Fibroblast of gingiva (primary cell): ENCODE measurements around the gene POU3F1.

Source experiments
- DNase-seq: peaks from one replicate; pipeline ENCODE4 v3.0.0-alpha.2; 2011; ENCODE audit warnings: low read depth

The POU3F1 gene

DNA sequence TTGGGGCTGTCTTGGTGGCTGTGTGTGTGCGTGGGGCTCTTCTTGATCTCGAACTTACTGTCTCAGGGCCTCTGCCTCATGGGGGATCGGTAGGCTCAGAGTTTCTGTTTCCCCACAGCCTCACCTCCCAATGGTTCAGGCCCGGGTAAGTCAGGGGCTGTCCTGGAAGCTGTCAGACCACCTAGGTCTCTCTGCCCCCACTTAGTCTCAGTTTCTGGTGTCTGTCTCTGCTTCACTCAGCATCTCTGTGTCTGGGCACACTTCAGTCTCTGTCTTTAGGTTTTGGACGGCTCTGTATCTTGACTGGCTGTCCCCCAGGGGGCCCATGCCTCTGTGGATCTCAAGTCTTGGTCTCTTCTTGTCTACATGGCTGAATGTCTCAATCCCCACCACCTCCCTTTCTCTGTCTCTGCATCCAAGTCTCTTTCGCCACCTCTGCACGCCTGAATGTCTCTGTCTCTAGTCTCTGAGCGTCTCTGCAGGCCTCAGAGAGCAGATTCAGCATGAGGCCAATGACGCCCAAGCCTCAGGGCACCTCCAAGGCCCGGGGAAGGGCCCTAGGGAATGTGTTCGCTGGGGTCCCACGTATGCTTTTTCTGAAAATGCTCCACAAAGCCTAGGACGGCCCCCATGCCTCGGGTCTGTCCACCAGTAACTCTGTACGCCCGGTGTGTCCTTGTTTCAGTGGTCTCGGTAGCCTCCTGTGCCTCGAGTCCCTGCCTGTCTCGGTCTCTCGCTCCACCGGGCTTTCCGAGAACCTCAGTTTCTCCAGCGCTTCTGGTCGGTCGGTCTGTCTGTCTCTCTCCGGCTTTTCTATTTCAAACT is 42.1 kb downstream of the POU3F1 start:
- DNase-seq, result no peak

DNA sequence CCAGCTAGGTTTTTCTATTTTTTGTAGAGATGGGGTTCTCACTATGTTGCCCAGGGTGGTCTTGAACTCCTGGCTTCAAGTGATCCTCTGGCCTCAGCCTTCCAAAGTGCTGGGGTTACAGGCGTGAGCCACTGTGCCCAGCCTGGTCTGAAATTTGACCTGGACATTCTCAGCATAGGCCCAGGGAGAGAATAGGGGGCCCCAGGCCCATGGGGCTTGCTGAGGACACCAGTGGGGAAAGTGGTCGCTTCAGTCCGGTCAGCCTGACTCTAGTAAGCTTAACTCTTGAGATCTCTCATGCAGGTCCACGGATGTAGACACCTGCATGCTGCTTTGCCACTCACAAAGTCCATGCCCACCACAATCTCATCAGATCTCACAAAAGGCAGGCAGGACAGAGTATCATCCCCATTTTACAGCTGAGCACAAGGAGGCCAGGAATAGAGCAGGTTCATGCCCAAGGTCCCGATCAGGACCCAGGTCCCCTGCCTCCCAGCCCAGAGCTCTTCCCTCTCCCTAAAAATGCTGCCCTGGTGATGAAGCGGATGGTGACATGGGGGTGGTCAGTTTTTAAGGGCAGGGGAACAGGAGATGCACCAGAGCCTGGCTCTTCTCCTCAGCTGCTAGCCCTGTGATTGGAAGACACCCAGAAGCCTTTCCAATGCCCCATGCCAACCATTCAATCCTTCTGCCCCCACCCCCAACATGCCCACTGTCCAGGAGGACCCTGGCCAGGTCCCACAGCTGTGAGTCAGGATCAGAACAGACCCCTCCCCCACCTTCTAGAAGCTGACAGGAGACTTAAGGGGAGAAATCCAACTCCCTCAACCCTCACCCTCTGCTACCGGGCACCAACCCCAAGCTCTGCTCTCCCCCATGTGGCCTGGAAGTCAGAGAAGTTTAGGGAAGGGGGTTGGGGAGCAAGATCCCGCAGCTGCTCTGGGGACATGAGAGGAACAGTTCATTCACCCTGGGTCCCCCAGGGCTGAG is 43.0 kb downstream of the POU3F1 start:
- peak; percentile 40 for DNase-seq

DNA sequence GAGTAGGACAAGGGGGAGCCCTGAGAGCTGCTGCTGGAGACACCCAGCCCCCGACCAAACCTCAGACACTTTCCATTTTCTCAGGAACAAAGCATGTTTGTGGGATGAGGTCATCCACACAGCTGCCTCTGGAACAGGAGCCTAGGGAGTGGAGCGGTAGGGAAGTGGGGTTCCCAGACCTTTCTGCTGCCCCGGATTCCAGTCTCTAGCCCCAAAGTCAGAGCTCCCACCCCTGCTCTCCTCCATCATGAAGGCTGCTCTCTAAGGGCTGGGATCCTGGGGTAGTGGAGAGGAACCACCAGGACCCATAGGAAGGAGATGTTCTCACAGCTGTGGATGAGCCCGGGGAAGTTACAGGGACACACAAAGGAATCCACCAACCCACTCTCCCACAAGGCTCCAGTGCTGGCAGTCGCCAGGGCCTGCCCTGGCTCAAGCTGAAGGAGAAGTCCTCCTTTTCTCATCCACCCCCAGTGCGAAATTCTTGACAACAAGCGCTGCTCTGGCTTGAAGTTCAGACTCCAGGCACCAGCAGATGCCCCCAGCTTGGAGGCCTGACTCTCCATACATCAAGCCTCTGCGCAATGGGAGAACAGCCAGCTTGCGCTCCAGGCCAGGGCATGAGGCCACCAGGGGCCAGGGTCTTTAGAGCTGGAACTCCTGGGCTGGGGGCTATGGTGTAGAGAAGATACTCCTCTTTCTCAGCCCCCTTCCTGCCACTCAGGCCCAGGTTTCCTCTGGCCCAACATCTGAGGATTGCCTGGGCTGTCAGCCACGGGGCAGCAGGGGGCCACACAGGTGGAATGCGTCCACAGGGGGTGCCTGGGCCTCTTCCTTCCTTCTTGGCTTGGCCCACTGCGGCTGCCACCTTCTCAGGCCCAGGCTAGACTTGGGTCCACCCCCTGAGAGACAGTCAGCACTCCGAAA is 45.8 kb downstream of the POU3F1 start:
- DNase-seq, result peak; percentile 63

DNA sequence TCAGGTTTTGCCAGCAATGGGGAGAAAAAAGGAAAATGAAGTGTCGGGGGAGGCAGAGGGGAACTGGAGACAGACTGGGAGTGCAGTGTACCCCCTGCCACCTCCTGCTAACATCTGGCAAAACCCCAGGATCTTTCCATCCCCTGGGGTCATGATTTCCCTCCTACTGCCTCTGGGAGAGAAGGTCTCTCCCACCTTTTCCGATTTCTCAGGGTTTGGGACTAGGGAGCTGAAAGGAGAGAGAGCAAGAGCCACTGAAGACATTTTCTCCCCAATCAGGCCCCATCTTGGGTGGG is 46.4 kb downstream of the POU3F1 start:
- no peak for DNase-seq

DNA sequence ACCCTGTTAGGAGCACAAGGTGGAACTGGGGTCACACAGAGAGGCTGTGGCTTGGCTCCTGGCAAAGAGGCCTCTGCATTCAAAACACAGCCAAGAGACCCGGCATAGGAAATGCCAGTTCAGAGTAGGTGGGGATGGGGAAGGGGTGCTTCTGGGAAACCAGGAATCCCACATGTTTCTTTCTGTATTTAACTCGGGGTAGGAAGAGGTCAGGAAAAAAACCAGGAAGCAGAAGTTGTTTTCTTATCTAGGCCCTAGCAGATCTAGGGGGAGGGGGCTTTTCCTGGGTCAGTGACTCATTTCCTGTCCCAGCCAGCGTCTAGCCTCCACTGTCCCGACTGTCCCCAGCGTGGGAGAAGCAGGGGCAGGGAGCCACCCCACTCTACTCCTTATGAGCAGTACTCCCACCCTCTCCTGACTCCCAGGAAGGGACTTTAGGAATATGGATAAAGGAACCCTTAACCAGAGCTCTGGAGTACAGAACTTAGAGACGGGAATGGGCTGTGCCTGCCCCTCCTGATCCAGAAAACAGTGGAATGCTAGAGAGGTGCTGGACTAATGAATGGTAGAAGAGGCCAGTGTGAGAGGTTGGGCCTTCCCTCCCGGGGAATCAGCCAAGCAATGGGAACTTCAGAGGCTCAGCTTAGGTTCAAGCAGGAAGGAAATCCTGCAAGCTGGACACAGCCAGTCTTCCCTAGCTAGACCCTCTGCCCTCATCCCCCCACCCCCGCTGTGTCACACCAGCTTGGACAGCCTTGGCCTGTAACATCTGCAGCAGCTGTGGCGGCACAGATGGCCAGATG is 47.0 kb downstream of the POU3F1 start:
- peak; percentile 26 for DNase-seq

DNA sequence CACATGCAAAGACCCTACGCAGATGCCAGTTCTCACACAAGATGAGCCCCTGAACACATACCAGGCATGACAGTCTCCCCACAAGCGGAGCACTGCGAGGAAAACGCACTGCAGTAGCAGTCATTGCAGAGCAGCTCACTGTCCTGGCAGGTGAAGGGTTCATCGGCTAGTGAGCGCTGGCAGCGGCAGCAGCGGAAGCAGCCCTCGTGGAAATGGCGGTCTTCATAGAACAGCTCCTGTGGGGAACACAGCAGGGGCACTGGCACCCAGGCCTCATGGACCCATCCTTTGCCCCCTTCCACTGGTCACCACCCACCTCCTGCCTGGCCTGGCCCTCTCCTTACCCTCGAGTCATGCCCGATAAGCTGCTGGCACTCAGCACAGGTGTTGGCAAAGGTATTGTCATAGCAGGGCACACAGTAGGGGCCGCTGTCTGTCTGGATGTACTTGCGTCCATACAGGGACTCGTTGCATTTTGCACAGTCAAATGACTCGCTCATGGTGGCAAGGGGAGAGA is 47.6 kb downstream of the POU3F1 start:
- DNase-seq, result no peak

DNA sequence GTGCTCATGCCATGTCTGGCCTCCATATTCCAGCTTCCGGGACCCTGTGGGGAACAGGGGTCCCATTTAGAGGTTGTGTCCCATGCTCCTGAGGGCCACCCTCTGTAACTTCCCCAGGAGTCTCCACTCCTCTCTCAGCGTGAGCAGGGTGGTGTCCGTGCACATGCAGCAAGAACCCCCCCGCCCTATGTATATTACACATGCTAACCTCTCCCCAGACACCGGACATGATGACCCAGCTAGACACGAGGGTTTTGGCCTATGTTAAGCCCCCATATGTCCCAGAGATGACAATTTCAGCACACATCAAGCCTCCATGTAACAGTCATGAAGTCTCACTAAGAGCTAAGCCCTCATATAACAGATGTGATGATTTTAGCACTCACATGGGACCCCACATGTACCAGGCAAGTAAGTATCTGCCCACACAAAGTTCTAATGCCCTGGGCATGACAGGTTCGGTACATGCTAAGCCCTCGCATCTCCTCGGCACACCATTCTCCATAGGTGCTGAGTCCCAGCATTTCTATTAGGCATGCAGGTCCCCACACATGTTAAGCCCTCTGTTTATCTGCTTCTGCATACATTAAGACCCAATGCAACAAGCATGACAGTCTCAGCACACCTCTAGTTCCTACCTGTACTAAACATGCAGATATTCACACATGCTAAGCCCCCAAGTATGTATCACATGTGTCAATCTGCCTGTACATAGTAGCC is 48.3 kb downstream of the POU3F1 start:
- DNase-seq, result no peak

DNA sequence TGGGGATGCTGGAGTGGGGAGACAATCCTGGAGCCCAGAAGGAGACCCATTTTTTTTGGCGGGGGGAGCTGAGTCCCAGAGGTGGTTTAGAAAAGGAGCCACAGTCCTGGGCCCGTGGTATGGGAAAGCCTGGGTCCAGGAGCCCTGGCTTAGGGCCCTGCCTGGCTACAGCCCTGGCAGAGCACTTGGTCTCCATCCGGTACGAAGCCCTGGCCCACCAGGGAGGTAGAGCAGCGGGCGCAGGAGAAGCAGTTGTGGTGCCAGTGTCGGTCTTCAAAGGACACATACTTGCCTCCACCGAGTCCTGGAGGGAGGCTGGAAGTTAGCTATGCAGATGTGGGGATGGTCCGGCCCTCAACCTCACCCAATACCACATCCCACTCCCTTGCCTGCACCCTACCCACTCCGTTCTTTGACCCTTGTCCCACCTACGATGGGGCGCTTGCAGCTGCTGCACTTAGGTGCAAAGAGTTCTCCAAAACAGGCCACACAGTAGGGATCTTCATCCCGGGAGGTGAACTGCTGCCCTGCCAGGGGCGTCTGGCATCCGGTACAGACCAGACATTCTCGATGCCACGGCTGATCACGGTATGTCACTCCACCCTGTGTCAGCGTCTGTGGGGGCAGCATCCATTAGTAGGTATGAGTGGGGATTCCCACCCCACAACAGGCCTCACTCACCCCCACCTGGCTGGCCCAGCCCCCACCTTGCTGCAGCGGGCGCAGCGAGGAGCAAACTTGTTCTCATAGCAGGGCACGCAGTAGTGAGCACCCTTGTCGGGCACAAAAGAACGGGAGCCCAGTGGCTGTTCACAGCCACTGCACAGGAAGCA is 49.1 kb downstream of the POU3F1 start:
- no peak for DNase-seq

DNA sequence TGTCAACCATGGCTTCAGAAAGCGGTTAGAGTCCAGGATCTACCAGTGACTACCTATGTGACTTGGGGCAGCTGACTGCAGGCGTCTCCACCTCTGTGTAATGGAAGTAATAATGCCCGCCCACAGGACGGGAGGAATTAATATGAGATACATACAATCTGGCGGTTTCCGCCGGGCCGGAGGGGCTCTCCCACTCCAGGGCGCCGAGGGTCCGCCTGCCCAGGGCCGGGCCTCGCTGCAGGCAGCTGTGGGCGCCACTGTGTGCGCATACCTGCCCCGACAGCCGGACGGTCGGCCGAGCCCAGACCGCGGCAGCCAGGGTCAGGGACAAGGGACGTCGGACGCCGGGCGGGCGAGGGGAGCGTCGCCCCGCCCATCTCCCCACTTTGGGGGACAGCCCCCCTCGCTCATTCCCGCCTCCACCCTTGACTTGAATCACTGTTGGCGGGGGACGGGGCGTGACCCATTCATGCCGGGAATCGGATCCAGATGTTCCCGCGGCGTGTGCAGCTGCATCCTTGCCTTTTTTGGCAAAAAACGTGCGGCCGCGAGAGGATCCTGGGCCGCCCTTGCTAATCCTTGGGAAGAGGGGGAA is 50.7 kb downstream of the POU3F1 start:
- DNase-seq, result peak; percentile 95

DNA sequence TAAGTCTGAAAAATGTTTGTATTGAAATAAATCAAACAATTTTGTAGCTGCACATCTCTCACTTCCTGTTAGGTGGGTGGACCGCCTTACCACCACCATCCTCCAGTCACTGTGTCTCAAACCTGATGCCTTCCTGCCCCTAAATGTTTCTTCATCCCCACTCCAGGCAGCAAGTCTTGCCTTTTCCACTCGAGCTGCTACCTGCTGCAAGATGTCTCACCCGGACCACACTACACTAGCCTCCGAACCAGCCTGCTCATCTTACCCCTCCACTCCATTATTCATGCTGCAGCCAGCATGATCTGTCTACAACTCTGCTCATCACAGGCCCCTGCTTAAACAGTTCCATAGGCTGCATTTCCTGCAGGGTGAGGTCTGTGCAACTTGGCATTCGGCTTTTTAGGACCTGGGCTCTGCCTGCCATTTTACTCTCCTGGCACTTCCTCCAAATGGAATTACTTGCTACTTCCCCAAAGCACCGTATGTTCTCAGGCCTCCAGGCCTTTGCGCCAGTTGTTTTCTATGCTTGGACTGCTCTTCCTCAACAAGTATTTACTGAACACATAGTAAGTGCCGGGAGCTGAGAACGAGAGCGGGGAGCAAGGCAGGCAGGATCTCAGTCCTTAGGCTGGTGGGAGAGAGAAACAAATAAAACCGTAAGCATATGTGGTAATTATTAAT is 51.6 kb downstream of the POU3F1 start:
- no peak for DNase-seq
